A673 (cell line): ENCODE results near the gene RASL11B.

ENCODE experiments used
- CTCF ChIP-seq: fragments of 300-800, 200-600 bp; sonication (generic); conservative IDR thresholded peaks from 2 replicates; pipeline ENCODE4 v1.5.1; 2017; ENCODE audit warnings: low read depth, mild to moderate bottlenecking, antibody characterized with exemption, low read length, moderate library complexity, mixed read lengths
- EZH2 ChIP-seq: fragments of 200-600 bp; sonication (generic); IDR thresholded peaks from 2 replicates; pipeline ENCODE4 v1.6.1; 2017; ENCODE audit warnings: borderline replicate concordance, low read depth, mild to moderate bottlenecking, mixed read lengths, antibody characterized with exemption, low read length; ENCODE audit not compliant: poor library complexity, severe bottlenecking

- TF ChIP-seq CTCF (peak; percentile 70), EZH2 (no peak)
Observed at GRCh38 chr4:52911684-52912294, 49.7 kb downstream of the RASL11B start.
